ENCODE results near the gene SP140. TPM values are rescaled to one million over a fixed set of nuclear protein-coding genes. Genes with fewer than 3 reads are reported as not detected.
A peak's percentile ranks its signal among the peaks of the same experiment; 100 is the strongest.

Gene SP140
- total and polyA plus RNA-seq, 10 donors: 51.3 to 110 (median 71.4) TPM

GRCh38 chr2:230230496-230231200 lies 5.1 kb downstream of the SP140 start:
- H3K27ac ChIP-seq: peak overlapping the region in 2 of 8 donors; percentile 1 to 97
- H3K36me3 ChIP-seq: peaks cover 0 to 26% (median 0%) of the 10 kb centered on the region in 6 donors
- no peaks in the 10 kb centered on the region for H3K27me3 ChIP-seq (replicated peaks in 1 of 7)
- peaks cover 0 to 24% (median 18%) of the 10 kb centered on the region in 8 donors for H3K9me3 ChIP-seq
- TF ChIP-seq POLR2A (IDR thresholded peaks at IDR 0.05): no peak
- TF ChIP-seq CTCF (IDR thresholded peaks at IDR 0.05 in 8 of 11, conservative IDR thresholded peaks at IDR 0.05 in 3 of 11): no peak
- DNase-seq: no peak
- peaks cover 0 to 95% (median 39%) of the 10 kb centered on the region in 6 donors for H3K4me1 ChIP-seq
- intact Hi-C loops (cut with DNase I; ENCODE audit: low total_unique reads): no loop called here
- peak overlapping the region in 1 of 8 donors; percentile 74 for H3K4me3 ChIP-seq
- WGBS, 5 donors: 81 to 93% (median 88%) methylated on average over 2 of the region's 2 CpGs

GRCh38 chr2:230231251-230231650 lies 5.7 kb downstream of the SP140 start:
- peaks cover 0 to 31% (median 2%) of the 10 kb centered on the region in 6 donors for H3K36me3 ChIP-seq

GRCh38 chr2:230234122-230234722 lies 8.7 kb downstream of the SP140 start:
- H3K27ac ChIP-seq: peak overlapping the region in 1 of 8 donors; percentile 3
- peaks cover 0 to 59% (median 19%) of the 10 kb centered on the region in 6 donors for H3K4me1 ChIP-seq
- H3K9me3 ChIP-seq: peaks cover 0 to 24% (median 18%) of the 10 kb centered on the region in 8 donors
- peaks cover 0 to 61% (median 20%) of the 10 kb centered on the region in 6 donors for H3K36me3 ChIP-seq
- intact Hi-C loops (cut with DNase I; ENCODE audit: low total_unique reads): no loop called here
- TF ChIP-seq POLR2A (IDR thresholded peaks at IDR 0.05) (no peak), POLR2AphosphoS5 (IDR thresholded peaks at IDR 0.05) (no peak), CTCF (IDR thresholded peaks at IDR 0.05 in 8 of 11, conservative IDR thresholded peaks at IDR 0.05 in 3 of 11) (no peak)
- H3K27me3 ChIP-seq (replicated peaks in 1 of 7): no peaks in the 10 kb centered on the region
- DNase-seq: no peak
- no peak overlapping the region for H3K4me3 ChIP-seq
- WGBS, 5 donors: 67 to 84% (median 73%) methylated on average over 3 of the region's 3 CpGs

More at GRCh38 chr2:230231251-230231650, 5.7 kb downstream of the SP140 start:
- intact Hi-C loops (cut with DNase I; ENCODE audit: low total_unique reads): no loop called here
- peaks cover 0 to 24% (median 18%) of the 10 kb centered on the region in 8 donors for H3K9me3 ChIP-seq
- peaks cover 0 to 89% (median 37%) of the 10 kb centered on the region in 6 donors for H3K4me1 ChIP-seq
- 45 to 66% (median 49%) methylated on average over 3 of the region's 3 CpGs for WGBS, 5 donors
- peak overlapping the region in 1 of 8 donors; percentile 38 for H3K4me3 ChIP-seq
- H3K27me3 ChIP-seq (replicated peaks in 1 of 7): no peaks in the 10 kb centered on the region
- no peak for DNase-seq
- H3K27ac ChIP-seq: peak overlapping the region in 1 of 8 donors; percentile 7
- TF ChIP-seq CTCF (IDR thresholded peaks at IDR 0.05 in 8 of 11, conservative IDR thresholded peaks at IDR 0.05 in 3 of 11) (no peak), POLR2AphosphoS5 (IDR thresholded peaks at IDR 0.05) (no peak), POLR2A (IDR thresholded peaks at IDR 0.05) (no peak)

GRCh38 chr2:230234845-230235244 lies 9.3 kb downstream of the SP140 start:
- Histone ChIP-seq H3K36me3 (peaks cover 0 to 67% (median 22%) of the 10 kb centered on the region in 6 donors), H3K4me3 (no peak overlapping the region), H3K27ac (no peak overlapping the region), H3K4me1 (peaks cover 0 to 53% (median 18%) of the 10 kb centered on the region in 6 donors), H3K27me3 (replicated peaks in 1 of 7) (no peaks in the 10 kb centered on the region), H3K9me3 (peaks cover 0 to 21% (median 17%) of the 10 kb centered on the region in 8 donors)
- TF ChIP-seq POLR2A (IDR thresholded peaks at IDR 0.05) (no peak), CTCF (IDR thresholded peaks at IDR 0.05 in 8 of 11, conservative IDR thresholded peaks at IDR 0.05 in 3 of 11) (no peak), POLR2AphosphoS5 (IDR thresholded peaks at IDR 0.05) (no peak)
- 62 to 80% (median 78%) methylated on average over 3 of the region's 3 CpGs for WGBS, 5 donors
- no peak for DNase-seq
- intact Hi-C loops (cut with DNase I; ENCODE audit: low total_unique reads): no loop called here

Measured in spleen (tissue), 11 donors.